GM12801 (cell line): ENCODE data around the gene IFITM2.

Experiments used
- CTCF ChIP-seq: IDR thresholded peaks from one replicate; pipeline ENCODE4 v1.5.1; 2011; ENCODE audit warnings: control low read depth; ENCODE audit not compliant: insufficient read length; ENCODE audit errors: extremely low read depth

Gene IFITM2

GRCh38 chr11:279040-279965 is 28.3 kb upstream of the IFITM2 start:
- TF ChIP-seq CTCF = no peak

- TF ChIP-seq CTCF = no peak
Measured at GRCh38 chr11:279966-280705, 27.5 kb upstream of the IFITM2 start.

GRCh38 chr11:280706-281485 is 26.7 kb upstream of the IFITM2 start:
- TF ChIP-seq CTCF = no peak

- TF ChIP-seq CTCF = no peak
Measured at GRCh38 chr11:281486-282161, 26.0 kb upstream of the IFITM2 start.

GRCh38 chr11:282171-282570 is 25.4 kb upstream of the IFITM2 start:
- no peak for TF ChIP-seq CTCF

GRCh38 chr11:282630-283360 is 24.8 kb upstream of the IFITM2 start:
- no peak for TF ChIP-seq CTCF
